Neural crest cell (in vitro differentiated cells): ENCODE measurements around the gene NSUN5. TPM values are rescaled to one million over a fixed set of nuclear protein-coding genes. Genes with fewer than 3 reads are reported as not detected.

Experiments used
- total RNA-seq: library from RNA; stranded (reverse); gene quantifications from 2 replicates; pipeline ENCODE4 v1.2.1, GENCODE V29; 2021

The NSUN5 gene
- total RNA-seq, 1 donor from 2014 or later = 40.2 TPM

Other genes with a start within 250 kb of the NSUN5 start
- gene SPDYE9, start 222.8 kb downstream of the NSUN5 start, total RNA-seq = not detected in 2 replicates
- gene TRIM50, start 19.3 kb upstream of the NSUN5 start, total RNA-seq = not detected in 2 replicates
- not detected in 2 replicates for gene FKBP6, start 19.3 kb upstream of the NSUN5 start, total RNA-seq
- 6.6 and 7.0 TPM in 2 replicates for gene FZD9, start 125.0 kb upstream of the NSUN5 start, total RNA-seq
- gene BAZ1B, start 213.5 kb upstream of the NSUN5 start, total RNA-seq = 134 and 135 TPM in 2 replicates
- 49.9 and 51.6 TPM in 2 replicates for gene BCL7B, start 248.9 kb upstream of the NSUN5 start, total RNA-seq